ENCODE data around the gene LARGE1.

LARGE1 gene

GRCh38 chr22:33853200-33854097 lies 66.8 kb downstream of the LARGE1 start:
- peak; percentile 81 for DNase-seq (ENCODE audit: low spot score)

- no peak for DNase-seq (ENCODE audit: low spot score)
These were observed 68.4 kb downstream of the LARGE1 start for GRCh38 chr22:33851821-33852384.

GRCh38 chr22:33851240-33851639 lies 69.0 kb downstream of the LARGE1 start:
- no peak for DNase-seq (ENCODE audit: low spot score)

GRCh38 chr22:33850724-33851123 lies 69.6 kb downstream of the LARGE1 start:
- DNase-seq (ENCODE audit: low spot score), result no peak

- DNase-seq (ENCODE audit: low spot score), result no peak
These were observed 70.1 kb downstream of the LARGE1 start for GRCh38 chr22:33850193-33850592.

GRCh38 chr22:33848251-33848650 lies 72.0 kb downstream of the LARGE1 start:
- DNase-seq (ENCODE audit: low spot score), result peak; percentile 23

- DNase-seq (ENCODE audit: low spot score), result peak; percentile 7
These were observed 76.0 kb downstream of the LARGE1 start for GRCh38 chr22:33844273-33844672.

- DNase-seq (ENCODE audit: low spot score), result no peak
These were observed 77.7 kb downstream of the LARGE1 start for GRCh38 chr22:33842421-33843094.

- DNase-seq (ENCODE audit: low spot score), result no peak
These were observed 78.3 kb downstream of the LARGE1 start for GRCh38 chr22:33842006-33842354.

- DNase-seq (ENCODE audit: low spot score), result no peak
These were observed 78.8 kb downstream of the LARGE1 start for GRCh38 chr22:33841281-33842005.

- no peak for DNase-seq (ENCODE audit: low spot score)
These were observed 81.6 kb downstream of the LARGE1 start for GRCh38 chr22:33838644-33839043.

GRCh38 chr22:33837826-33838225 lies 82.5 kb downstream of the LARGE1 start:
- no peak for DNase-seq (ENCODE audit: low spot score)

- no peak for DNase-seq (ENCODE audit: low spot score)
These were observed 85.0 kb downstream of the LARGE1 start for GRCh38 chr22:33835265-33835664.

GRCh38 chr22:33832558-33833151 lies 87.6 kb downstream of the LARGE1 start:
- no peak for DNase-seq (ENCODE audit: low spot score)

GRCh38 chr22:33831651-33832050 lies 88.6 kb downstream of the LARGE1 start:
- no peak for DNase-seq (ENCODE audit: low spot score)

- no peak for DNase-seq (ENCODE audit: low spot score)
These were observed 89.1 kb downstream of the LARGE1 start for GRCh38 chr22:33831207-33831606.

- DNase-seq (ENCODE audit: low spot score), result no peak
These were observed 90.6 kb downstream of the LARGE1 start for GRCh38 chr22:33829546-33830280.

GRCh38 chr22:33828302-33828701 lies 92.0 kb downstream of the LARGE1 start:
- DNase-seq (ENCODE audit: low spot score), result no peak

GRCh38 chr22:33825761-33826160 lies 94.5 kb downstream of the LARGE1 start:
- DNase-seq (ENCODE audit: low spot score), result no peak

GRCh38 chr22:33823552-33823951 lies 96.7 kb downstream of the LARGE1 start:
- no peak for DNase-seq (ENCODE audit: low spot score)

- DNase-seq (ENCODE audit: low spot score), result no peak
These were observed 99.0 kb downstream of the LARGE1 start for GRCh38 chr22:33821290-33821689.

Data from kidney tubule cell (primary cell).